ENCODE results near the gene PQBP1.

GRCh38 chrX:48942895-48943294, 45.2 kb downstream of the PQBP1 start:
- TF ChIP-seq CTCF (IDR thresholded peaks at IDR 0.05; ENCODE audit: low read length) (no peak), EZH2 (IDR thresholded peaks at IDR 0.05; ENCODE audit: borderline replicate concordance, low read length) (no peak)

All from OCI-LY1 (cell line).